NCI-H2029 (cell line): ENCODE results near the gene LRRN4CL.
"Not testable (repeated sequence)": the region's sequence is repeated elsewhere in the genome, so short reads cannot be mapped to it uniquely, and the experiment has no call there.

Source experiments
- DNase-seq: peaks from one replicate; lab custom pipeline; 2025; lab: John Stamatoyannopoulos, UW

Gene LRRN4CL

DNA sequence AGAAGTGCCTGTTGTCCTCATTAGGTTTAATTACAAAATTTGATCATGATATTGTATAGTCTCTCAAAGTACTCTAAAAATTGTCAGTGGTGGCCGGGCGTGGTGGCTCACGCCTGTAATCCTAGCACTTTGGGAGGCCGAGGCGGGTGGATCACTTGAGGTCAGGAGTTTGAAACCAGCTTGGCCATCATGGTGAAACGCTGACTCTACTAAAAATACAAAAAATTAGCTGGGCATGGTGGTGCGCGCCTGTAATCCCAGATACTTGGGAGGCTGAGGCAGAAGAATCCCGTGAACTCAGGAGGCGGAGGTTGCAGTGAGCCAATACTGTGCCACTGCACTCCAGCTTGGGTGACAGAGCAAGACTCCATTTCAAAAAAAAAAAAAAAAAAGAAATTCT lies 13.9 kb downstream of the LRRN4CL start:
- DNase-seq: not testable (repeated sequence)

DNA sequence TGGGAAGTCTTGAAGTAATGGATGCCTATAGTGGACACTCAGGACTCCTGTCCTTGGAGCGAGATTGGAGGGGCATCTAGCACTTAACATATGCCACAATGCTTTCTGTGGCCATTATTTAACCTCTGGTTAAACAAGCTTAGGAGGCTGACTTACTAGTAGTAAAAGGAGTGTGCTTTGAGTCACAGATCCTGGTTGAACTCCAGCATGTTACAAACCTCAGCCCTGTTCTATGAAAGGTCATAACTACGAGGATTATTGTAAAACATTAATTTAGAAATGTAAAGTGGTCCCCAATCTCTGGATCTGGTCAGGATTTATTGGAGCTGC lies 16.2 kb downstream of the LRRN4CL start:
- DNase-seq: no peak

DNA sequence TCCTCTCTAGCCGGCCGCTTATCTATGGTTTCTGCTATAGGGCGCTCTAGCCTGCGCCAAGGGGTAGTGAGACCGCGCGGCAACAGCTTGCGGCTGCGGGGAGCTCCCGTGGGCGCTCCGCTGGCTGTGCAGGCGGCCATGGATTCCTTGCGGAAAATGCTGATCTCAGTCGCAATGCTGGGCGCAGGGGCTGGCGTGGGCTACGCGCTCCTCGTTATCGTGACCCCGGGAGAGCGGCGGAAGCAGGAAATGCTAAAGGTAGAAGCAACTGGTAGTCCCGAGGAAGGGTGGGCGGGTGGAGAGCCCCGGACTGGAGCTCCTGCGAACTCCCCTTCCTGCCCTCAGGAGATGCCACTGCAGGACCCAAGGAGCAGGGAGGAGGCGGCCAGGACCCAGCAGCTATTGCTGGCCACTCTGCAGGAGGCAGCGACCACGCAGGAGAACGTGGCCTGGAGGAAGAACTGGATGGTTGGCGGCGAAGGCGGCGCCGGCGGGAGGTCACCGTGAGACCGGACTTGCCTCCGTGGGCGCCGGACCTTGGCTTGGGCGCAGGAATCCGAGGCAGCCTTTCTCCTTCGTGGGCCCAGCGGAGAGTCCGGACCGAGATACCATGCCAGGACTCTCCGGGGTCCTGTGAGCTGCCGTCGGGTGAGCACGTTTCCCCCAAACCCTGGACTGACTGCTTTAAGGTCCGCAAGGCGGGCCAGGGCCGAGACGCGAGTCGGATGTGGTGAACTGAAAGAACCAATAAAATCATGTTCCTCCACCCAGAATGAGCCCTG lies 17.5 kb downstream of the LRRN4CL start, which contains the start of the genes LBHD1 and UQCC3:
Gene LBHD1, minus strand, starts transcription at position 660 of the 782 bp plus-strand sequence. CDS start 2,236 bp downstream, outside the sequence.
Gene UQCC3, plus strand, starts transcription at position 66 of the 782 bp plus-strand sequence. Its CDS starts 73 bp downstream, at position 139.
- peak; percentile 79 for DNase-seq

DNA sequence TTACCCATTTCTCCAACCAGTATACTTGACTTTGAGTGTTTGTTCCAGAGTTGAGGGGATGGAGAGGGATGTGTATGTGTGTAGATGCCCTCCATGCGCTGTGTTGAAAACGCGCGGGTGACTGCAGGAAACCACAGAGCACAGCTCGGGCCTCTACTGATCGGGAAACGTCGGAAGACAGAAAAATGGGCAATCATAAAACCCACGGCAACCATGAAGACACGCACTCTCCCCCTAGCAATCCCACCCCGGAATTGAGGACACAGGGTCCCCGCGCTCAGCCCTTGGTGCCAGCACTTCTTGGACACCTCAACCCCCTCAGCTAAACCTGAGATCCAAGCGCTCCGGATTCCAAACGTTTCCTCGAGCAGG lies 18.1 kb downstream of the LRRN4CL start:
- DNase-seq: no peak

DNA sequence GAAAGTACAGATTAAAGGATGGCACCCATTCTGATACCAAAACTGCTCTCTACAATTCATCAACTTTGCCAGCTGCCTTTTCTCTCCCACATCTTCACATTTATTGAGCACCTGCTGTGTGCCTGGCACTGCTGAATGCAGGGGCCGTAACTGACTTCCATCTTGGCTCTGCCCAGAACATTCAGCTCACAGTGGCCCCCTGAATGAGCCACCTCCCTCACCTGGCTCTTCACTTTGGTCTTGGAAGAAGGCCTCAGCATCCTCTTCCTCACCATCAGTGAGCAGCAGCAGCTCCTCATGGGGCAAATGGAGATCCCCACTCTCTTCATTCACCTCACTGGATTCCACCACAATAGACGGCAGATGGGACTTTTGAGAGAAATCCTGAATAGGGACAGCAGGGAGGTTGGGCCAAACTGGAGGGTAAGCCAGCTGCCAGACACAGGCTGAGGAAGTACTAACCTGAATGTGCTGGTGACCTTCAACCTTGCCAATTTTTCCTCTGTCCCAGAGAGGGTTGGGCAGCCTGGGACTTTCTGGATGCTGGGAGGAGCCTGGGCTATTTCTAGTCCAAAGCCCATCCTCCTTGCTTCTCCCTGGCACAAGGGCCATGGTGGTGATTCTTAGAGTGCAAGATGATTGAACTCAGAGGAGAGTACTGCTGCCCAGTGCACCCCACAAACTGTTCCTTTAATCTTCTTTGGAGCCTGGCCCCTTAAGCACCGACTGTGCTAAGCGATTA lies 19.7 kb downstream of the LRRN4CL start:
- no peak for DNase-seq

DNA sequence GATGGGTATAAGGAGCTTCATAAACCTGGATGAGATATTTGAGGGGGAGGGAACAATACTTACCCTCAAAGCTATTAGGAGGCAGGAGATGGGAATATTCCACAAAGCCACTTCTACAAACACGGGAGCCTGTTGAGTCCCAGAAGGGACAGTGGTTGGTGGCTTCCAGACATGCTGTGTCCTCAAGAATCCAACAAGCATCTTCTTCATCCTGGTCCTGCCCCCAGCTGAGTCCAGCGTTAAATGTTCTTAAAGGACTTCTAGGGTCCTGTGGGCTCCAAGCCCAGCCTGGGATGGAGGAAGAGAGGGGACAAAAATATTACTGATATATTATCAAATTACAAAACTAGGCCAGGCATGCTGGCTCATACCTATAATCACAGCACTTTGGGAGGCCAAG lies 21.9 kb downstream of the LRRN4CL start:
- no peak for DNase-seq

DNA sequence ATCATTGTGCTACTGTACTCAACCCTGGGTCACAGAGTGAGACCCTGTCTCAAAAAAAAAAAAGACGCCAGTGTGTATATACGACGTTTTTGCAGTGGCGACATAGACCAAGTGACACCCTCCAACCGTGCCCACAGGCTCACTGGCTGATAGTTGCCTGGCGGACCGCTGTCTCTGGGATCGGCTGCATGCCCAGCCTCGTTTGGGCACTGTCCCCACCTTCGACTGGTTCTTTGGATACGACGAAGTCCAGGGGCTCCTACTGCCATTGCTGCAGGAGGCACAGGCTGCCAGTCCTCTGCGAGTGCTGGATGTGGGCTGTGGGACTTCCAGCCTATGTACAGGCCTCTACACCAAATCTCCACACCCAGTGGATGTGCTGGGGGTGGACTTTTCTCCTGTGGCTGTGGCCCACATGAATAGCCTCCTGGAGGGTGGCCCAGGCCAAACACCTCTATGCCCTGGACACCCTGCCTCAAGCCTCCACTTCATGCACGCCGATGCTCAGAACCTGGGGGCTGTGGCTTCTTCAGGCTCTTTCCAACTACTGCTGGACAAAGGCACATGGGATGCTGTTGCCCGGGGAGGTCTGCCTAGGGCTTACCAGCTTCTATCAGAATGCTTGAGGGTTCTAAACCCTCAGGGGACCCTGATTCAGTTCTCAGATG lies 22.9 kb downstream of the LRRN4CL start:
- DNase-seq: no peak

DNA sequence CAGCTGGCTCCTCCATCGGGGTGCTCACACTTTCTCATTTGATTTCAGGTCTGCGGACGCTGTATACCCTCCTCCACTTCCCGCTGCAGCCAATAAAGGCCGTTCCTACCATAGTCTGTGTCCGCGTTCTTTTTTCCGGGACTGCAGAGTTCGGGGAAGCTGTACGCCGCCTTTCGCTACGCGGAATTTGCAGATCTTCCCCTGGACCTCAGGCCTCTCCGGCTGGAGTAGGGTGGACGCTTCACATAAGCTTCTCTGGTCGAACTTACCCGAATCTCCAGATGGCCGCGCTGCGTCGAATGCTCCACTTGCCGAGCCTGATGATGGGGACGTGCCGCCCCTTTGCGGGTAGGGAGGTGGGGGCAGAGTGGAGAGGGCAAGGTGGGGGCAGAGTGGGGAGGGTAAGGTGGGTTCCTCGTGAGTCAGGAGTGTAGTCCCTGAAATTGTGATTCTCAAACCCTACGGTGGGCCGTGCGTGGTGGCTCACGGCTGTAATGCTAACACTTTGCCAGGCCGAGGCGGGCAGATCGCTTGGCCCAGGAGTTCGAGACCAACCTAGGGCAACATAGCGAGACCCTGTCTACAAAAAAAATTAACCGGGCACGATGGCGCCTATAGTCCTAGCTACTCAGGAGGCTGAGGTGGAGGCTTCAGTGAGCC lies 23.6 kb downstream of the LRRN4CL start:
- peak; percentile 22 for DNase-seq

DNA sequence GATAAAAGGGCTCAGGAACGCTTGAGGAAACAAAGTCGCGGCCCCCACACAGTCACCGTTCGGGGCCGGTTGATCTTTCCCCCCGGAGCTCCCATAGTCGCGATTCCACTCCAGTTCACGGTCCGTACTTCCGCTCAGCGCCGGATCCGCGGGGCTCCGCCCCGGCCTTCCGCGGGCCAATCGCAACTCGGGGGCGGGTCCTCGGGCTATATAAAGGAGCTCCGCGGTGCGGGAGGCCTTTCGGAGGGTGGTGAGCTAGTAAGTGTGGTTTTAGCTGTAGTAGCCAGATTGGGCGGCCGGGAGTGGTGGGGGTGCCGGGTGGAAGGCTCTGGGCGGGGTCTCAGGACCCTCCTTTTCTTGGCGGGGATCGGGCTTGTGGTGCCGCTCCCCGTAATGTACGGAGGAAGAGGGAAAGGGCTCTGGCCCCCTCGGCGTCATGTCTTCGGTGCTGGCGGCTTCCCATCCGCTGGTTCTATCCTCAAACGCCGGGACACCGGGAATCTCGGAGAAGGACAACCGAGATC lies 24.2 kb downstream of the LRRN4CL start, which contains the start of the genes C11orf98 and CSKMT:
Gene C11orf98, minus strand, starts transcription at position 136 of the 524 bp plus-strand sequence. Its CDS starts 41 bp downstream, at position 95.
Gene CSKMT, plus strand, starts transcription at position 238 of the 524 bp plus-strand sequence. CDS start 568 bp downstream, outside the sequence.
- peak; percentile 91 for DNase-seq

DNA sequence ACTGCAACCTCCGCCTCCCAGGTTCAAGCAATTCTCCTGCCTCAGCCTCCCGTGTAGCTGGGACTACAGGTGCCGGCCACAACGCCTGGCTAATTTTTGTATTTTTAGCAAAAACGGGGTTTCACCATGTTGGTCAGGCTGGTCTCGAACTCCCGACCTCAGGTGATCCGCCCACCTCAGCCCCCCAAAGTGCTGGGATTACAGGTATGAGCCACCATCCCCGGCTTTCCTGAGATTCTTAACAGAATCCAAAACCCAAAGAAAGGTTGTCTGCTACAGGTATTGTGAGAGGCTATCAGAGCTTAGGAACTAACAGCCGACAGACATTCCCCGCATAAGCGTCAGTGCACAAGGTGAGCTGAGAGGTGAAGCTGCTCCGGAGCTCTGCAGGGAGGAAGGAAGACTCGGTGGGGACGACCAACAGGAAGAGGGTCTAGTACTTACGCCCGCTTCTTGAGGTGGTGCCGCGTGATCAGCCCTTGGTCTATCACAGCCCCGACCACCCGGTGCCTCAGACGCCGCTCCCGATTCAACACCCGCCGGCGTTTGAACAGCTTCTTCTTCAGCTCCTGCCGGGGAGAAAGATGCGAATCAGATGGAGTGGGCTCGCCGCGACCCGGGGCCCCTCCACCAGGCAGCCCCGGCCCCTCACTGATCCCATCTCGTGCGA lies 24.8 kb downstream of the LRRN4CL start:
- peak; percentile 66 for DNase-seq

DNA sequence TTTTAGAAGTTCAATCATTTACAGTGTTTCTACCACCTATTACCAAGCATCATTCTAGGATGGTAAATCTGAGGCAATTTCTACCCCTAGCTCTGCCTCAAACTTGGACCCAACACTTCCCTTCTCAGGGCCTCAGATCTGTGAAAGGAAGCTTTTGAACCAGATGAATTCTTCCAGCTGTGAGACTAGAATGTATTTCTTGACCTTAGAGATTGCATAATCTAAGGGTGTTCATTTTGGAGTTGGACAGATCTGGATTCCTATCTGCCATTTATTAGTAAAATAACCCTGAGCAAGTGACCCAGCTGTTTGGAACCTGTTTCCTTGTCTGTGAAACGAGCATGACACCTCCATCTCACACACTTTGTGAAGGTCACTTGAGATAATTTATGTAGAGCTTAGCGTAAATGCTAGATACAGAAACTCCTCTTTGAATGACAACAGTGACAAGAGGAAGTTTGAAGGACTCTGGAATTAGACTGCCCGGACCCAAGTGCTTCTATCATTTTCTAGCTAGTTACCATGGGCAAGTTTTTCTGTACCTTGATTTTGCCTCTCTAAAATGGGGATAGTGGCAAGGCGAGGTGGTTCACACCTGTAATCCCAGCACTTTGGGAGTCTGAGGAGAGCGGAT lies 32.4 kb downstream of the LRRN4CL start:
- no peak for DNase-seq

DNA sequence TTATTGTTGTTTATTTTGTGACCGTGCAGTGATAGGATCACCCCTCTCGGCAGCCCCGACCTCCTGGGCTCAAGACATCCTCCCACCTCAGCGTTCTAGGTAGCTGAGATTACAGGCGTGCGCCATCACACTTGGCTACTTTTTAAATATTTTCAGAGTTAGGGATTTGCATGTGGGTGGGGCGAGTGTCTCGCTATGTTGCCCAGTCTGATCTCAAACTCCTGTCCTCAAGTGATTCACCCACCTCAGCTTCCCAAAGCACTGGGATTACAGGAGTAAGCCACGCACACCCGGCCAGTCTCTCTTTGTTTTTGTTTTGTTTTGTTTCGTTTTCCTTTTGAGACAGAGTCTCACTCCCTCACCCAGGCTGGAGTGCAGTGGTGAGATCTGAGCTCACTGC lies 35.0 kb downstream of the LRRN4CL start:
- DNase-seq: no peak

DNA sequence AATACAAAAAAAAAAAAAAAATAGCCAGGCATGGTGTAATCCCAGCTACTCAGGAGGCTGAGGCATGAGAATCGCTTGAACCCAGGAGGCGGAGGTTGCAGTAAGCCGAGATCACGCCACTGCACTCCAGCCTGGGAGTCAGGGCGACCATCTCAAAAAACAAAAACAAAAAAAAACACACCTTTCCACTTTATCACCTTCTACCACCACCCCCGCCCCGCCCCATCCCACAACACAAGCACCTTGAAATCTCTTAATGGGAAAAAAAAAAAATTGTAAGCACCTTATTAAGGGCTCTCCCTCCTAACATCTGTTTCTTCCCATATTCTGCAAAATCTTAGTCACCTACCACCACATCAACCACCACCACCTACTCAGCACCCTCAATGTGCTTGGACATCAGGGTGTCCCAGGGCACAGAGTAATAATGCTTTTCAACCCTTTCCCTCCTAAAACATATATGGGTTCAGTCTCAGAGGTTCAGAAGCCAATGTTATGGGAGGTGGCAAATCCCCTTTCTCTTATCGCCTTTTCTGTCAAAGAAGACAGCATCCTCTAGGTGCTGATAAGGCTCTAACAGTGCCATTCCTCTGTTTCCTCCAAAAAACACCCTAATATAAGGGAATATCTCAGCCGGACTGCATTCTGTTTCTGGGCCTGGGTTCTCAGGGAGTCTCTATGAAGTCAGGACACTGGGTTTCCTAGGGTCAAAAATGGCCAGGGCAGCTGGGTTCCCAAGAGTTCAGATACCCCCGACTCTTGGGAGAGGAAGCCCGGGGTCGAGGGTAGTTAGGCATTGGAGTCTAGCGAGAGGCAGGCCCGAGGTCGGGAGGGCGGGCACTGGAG lies 36.9 kb downstream of the LRRN4CL start:
- DNase-seq: no peak

DNA sequence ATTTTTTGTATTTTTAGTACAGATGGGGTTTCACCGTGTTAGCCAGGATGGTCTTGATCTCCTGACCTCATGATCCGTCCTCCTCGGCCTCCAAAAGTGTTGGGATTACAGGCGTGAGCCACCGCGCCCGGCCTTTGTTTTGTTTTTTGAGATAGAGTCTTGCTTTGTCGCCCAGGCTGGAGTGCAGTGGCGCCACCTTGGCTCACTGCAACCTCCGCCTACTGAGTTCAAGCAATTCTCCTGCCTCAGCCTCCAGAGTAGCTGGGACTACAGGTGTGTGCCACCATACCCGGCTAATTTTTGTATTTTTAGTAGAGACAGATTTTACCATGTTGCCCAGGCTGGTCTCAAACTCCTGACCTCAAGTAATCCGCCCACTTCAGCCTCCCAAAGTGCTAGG lies 39.0 kb downstream of the LRRN4CL start:
- not testable (repeated sequence) for DNase-seq

DNA sequence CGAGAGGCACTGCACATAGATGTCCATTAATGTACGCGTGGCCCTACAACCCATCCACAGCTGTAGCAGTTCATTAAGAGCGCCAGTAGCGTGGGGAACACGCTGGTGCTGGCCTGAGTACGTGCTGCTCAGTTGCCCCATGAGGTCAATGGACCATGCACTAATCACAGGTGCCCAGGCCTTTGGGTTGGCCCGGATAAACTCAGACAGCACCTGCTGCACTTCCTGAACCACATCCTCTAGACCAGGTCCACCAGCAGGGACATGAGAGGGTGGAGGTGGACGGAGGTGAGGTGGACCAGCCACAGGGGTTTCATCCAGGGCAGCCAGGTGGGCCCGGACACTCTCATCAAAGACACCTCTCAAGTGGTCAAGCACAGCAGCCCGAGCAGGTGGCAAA lies 39.8 kb downstream of the LRRN4CL start:
- no peak for DNase-seq

DNA sequence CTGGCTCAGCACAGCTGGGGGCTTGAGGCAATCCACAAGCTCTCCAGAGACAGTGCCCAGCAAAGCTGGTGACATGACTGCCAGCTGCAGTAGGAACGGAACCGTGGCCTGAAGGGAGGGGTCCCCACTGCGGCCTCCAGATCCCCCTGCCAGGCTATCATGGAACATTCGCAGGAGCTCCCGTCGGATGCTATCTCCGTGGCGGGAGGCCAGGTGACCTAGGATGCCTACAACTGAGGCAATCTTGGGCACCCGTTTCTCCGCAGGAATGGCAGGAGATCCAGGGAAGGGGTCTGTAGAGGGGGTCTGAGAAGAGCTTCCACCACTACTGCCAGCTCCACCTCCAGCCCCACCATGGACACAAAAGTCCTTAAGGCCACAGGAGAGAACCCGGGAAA lies 40.4 kb downstream of the LRRN4CL start:
- no peak for DNase-seq

DNA sequence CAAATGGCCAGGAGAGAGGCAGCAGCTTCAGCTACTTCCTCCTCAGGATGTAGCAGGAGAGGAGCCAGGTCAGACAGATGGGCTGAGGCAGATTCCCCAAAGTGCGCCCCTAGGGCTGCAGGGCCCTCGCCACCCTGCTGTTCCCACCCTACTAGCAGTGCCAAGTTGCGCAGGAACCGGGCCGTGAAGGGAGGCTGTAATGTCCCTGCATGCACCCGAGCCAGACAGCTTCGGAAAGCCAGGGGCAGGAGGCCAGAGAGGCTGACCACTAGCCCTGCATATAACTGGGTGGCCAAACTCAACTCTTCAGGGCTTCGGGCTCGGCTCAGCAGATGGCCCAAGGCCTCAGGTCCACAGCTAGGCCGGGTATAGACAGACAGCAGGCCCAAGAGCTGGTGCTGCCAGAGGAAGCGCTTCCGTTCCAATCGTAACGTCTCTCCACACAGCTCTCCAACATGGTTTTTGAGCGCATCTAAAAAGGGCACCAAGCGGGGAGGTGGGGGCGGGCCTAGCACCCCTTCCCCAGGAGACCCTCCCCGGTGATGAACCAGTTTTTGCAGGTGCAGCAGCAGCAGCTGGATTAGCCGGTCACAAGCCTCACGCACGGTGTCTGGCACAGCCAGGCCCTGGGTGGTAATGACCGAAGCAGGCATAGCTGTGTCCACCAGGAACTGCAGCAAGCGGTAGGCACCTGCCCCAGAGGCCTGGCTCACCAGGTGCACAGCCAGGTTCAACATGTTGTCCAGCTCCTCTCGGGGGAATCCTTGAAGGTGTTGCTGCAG lies 41.0 kb downstream of the LRRN4CL start:
- no peak for DNase-seq

DNA sequence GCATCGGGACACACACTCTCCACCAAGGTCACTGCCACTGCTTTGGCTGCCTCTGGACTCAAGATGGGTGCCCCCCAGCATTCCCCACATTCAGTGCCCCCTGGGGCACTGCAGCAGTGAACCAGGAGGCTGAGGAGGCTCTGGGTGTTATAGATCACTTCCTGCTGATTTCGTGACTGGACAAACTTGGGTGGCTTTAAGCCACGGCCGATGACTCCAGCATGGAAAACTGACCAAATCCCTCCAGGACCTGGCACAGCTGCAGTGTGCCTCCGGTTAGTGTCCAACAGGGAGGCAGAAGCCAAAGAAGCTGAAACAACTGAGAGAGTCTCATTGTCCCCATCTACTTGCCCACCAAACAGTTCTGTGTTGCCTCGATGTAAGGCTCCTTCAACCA lies 41.7 kb downstream of the LRRN4CL start:
- DNase-seq: no peak
